GM19099 (cell line): ENCODE measurements around the gene HOXD1.

Experiments
- POLR2A ChIP-seq: IDR thresholded peaks from 3 replicates; pipeline ENCODE4 v1.6.1; 2011; ENCODE audit warnings: low read depth; ENCODE audit not compliant: insufficient read length; ENCODE audit errors: extremely low read depth

HOXD1 gene

DNA sequence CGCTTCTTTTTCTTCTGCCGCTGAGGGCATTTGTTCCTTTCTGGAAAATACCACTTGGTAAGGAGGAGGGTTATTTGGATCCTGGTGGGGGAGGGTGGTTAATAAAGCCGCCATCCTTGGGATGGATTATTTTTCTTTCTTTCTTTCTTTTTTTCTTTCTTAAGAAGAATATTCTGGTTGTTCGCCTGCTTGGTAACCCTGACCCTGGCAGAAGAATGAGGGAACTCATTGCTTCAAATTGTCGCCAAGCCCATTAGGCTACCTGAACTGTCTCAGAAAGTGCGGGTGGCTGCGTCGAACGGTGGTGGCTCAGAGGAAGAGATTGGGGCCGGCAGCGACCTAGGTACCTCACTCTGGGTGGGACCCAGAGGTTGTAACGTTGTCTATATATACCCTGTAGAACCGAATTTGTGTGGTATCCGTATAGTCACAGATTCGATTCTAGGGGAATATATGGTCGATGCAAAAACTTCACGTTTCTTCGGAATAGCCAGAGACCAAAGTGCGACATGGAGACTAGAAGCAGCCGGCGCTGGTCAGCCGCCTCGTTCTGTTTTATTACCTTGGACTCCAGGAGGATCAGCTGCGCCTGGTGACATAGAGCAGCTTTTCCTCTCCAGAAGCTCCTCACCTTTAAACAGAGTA, 38.4 kb upstream of the HOXD1 start:
- no peak for TF ChIP-seq POLR2A

DNA sequence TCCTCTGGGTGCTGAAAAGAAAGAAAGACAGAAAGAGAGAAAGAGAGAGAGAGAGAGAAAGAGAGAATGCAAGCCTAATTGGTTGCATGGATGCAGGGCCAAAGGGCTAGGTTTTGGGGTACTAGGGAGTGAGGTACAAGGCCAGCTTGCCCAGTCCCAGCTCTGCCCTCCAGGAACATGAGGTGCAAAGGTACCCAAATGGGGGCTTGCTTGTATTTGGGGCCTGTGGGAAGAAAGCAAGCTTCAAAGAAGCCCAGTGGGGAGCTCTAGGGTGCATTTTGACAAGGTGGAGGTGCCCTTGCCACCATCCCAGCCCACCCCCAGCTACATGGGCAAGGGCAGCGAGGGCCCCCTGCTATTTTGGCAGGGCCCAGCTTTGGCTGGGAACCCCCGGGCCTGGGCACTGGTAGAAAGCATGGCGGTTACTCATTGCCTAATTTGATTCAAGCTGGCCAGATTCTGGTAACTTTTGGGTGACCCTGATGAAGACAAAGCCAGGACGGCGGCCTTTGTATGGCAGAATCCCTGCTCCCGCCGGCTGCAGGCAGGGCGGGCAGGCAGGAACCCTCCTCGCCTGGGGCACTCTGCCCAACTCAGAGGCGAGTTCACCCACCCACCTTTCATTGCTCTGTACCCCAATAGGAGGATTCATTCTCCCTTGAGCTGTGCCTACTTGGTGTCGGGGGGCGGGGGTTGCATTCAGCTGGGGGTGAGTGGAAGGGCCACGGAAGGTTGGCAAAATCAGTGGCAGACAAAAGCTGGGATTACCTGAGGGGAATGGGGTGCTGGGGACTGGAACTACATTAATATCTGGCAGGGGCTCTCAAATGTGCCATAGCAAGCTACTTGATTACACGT, 37.7 kb upstream of the HOXD1 start:
- no peak for TF ChIP-seq POLR2A

DNA sequence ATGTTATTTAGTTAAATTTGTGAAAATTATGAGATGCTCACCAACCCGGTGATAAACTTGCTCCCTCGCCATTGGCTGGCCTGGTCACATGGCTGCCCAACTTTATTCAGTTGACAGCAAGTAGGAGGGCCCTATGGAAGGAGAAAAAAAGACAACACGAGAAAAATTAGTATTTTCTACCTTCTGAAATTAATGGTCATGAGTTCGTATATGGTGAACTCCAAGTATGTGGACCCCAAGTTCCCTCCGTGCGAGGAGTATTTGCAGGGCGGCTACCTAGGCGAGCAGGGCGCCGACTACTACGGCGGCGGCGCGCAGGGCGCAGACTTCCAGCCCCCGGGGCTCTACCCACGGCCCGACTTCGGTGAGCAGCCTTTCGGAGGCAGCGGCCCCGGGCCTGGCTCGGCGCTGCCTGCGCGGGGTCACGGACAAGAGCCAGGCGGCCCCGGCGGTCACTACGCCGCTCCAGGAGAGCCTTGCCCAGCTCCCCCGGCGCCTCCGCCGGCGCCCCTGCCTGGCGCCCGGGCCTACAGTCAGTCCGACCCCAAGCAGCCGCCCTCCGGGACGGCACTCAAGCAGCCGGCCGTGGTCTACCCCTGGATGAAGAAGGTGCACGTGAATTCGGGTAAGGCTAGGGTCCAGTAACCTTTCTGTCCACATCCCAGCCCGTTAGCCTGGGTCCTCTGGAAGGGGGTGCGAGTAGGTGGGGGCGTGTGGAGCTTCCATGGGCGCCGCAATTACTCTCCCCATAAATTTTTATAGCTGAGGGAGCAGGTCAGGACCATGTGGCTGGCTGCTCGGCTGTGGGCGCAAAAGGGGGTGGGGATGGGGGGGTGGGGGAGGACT, 36.8 kb upstream of the HOXD1 start, which contains the start of gene HOXD4:
TSS of gene HOXD4 (plus strand) at position 109 of the 846 bp plus-strand sequence. CDS start at position 193, 84 bp downstream.
- no peak for TF ChIP-seq POLR2A

DNA sequence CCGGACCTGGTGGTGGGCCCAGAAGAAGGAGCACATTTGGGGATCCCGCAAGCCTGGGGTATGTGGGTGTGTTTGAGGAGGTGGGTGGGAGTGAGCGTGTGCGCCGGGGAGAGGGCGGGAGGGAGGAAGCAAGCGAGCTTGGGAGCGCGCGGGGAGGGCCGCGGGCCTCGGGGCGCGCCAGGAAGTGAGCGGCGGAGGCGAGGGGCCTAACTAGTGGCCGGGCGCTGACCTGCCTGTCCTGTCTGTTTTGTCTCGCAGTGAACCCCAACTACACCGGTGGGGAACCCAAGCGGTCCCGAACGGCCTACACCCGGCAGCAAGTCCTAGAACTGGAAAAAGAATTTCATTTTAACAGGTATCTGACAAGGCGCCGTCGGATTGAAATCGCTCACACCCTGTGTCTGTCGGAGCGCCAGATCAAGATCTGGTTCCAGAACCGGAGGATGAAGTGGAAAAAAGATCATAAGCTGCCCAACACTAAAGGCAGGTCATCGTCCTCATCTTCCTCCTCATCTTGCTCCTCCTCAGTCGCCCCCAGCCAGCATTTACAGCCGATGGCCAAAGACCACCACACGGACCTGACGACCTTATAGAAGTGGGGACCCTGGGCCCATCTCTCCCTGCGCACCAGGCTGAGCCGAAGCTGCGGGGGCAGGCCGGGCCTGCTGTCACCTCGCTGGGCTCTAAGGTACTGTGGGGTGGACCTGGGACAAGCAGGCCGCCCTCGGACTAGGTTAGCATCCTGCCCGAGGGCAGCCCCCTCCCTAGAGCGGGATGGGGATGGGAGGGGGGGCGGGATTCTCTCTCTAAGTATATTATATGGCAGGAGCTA, 35.9 kb upstream of the HOXD1 start:
- peak; percentile 31 for TF ChIP-seq POLR2A

- TF ChIP-seq POLR2A = no peak
These were observed 33.8 kb upstream of the HOXD1 start for GRCh38 chr2:176154576-176155252.

- no peak for TF ChIP-seq POLR2A
These were observed 33.0 kb upstream of the HOXD1 start for GRCh38 chr2:176155356-176156044.

GRCh38 chr2:176156301-176156806, 32.1 kb upstream of the HOXD1 start:
- TF ChIP-seq POLR2A = no peak

DNA sequence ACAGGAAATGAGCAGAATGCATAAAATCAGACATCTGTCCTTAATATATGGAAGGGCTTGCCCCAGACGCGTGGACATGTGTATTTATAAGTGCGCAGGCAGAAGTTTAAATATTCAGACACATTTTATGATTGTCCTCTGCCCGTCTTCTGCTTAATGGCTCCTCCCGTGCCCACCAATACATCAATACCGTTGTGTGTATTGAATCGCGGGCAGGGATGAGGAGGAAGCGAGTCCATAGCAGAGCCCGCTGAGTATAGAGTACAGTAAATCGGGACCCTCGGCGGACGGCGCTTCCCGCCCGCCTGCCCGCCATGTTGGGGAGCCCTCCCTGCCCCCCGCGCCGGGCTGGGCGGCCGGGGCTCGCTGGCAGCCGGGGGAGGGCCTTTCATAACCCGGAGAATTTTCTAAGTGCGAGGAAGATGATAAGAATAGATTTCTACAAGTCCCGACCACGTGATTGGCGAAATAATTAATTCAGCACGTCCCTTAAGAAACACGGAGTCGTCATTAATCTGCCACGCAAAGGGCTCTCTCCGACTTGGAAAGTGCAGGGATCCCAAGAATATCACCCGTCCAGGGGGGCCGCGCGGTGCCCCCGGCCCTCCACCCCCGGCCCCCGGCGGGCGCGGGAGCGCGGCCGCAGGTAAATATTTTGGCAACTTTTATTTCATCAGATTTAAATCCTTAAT, 31.5 kb upstream of the HOXD1 start, which contains the start of gene HOXD3:
TSS of gene HOXD3 (plus strand) at position 501 of the 692 bp plus-strand sequence. CDS start 11,808 bp downstream, outside the sequence.
- TF ChIP-seq POLR2A = no peak

GRCh38 chr2:176157499-176158185, 30.8 kb upstream of the HOXD1 start:
- no peak for TF ChIP-seq POLR2A

- no peak for TF ChIP-seq POLR2A
These were observed 30.3 kb upstream of the HOXD1 start for GRCh38 chr2:176158186-176158591.

GRCh38 chr2:176158855-176159662, 29.4 kb upstream of the HOXD1 start:
- no peak for TF ChIP-seq POLR2A
